HG02943 (cell line): Measurements from ENCODE around the gene MVP.

ENCODE experiments used
- ATAC-seq: cut with Tn5 transposase; IDR thresholded peaks from one replicate; pipeline ENCODE4 v1.9.1; 2021; ENCODE audit warnings: mild to moderate bottlenecking, low read depth, moderate library complexity; ENCODE audit not compliant: unreplicated experiment

MVP gene

GRCh38 chr16:29840240-29840639, 20.0 kb downstream of the MVP start:
- no peak for ATAC-seq

- no peak for ATAC-seq
These were observed 21.4 kb downstream of the MVP start for GRCh38 chr16:29841631-29842030.

GRCh38 chr16:29842732-29843346, 22.6 kb downstream of the MVP start:
- ATAC-seq: no peak

- no peak for ATAC-seq
These were observed 23.7 kb downstream of the MVP start for GRCh38 chr16:29843931-29844330.

- no peak for ATAC-seq
These were observed 24.5 kb downstream of the MVP start for GRCh38 chr16:29844575-29845331.

- ATAC-seq: no peak
These were observed 25.4 kb downstream of the MVP start for GRCh38 chr16:29845656-29846055.

- no peak for ATAC-seq
These were observed 28.4 kb downstream of the MVP start for GRCh38 chr16:29848420-29849297.

GRCh38 chr16:29849505-29849904, 29.2 kb downstream of the MVP start:
- ATAC-seq: no peak

GRCh38 chr16:29850998-29851397, 30.7 kb downstream of the MVP start:
- ATAC-seq: no peak

- ATAC-seq: no peak
These were observed 32.4 kb downstream of the MVP start for GRCh38 chr16:29852654-29853053.

GRCh38 chr16:29854520-29855100, 34.3 kb downstream of the MVP start:
- no peak for ATAC-seq

- no peak for ATAC-seq
These were observed 37.0 kb downstream of the MVP start for GRCh38 chr16:29857133-29857760.

- ATAC-seq: no peak
These were observed 38.0 kb downstream of the MVP start for GRCh38 chr16:29858149-29858849.

GRCh38 chr16:29858974-29859373, 38.7 kb downstream of the MVP start:
- no peak for ATAC-seq

GRCh38 chr16:29860218-29860617, 40.0 kb downstream of the MVP start:
- ATAC-seq: no peak

- no peak for ATAC-seq
These were observed 42.2 kb downstream of the MVP start for GRCh38 chr16:29862383-29862883.

- peak; percentile 94 for ATAC-seq
These were observed 42.8 kb downstream of the MVP start, which contains the start of gene CDIPT for GRCh38 chr16:29862884-29863668. Gene CDIPT (minus strand): TSS chr16:29863226. CDS start chr16:29862857, 369 bp downstream.

GRCh38 chr16:29863669-29863984, 43.4 kb downstream of the MVP start:
- no peak for ATAC-seq

- ATAC-seq: no peak
These were observed 43.9 kb downstream of the MVP start for GRCh38 chr16:29864205-29864604.
